Amygdala (tissue), 56 donors: Measurements from ENCODE around the gene ATG7.
"Not testable (repeated sequence)": the region's sequence is repeated elsewhere in the genome, so short reads cannot be mapped to it uniquely, and the experiment has no call there.

ENCODE experiments used
- DNase-seq, 56 donors: peaks; one replicate each; lab custom pipeline; 2025; lab: John Stamatoyannopoulos, UW

ATG7 gene

DNA sequence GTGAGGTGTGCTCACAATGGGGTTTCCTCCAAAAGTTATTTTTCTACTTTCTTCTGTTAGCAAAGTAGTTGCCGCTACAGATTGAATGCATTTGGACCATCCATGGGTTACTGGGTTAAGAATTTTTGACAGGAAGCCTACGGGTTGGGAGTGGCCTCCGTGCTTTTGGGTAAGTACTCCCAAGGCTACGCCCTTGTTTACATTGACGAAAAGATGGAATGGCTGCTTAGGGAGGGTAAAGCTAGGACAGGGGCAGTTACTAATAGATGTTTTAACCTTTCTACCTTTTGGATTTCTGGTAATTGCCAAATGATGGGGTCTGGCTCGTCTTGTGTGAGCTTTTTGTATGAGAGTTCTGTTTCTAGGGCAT is 20.4 kb upstream of the ATG7 start:
- no peak for DNase-seq

DNA sequence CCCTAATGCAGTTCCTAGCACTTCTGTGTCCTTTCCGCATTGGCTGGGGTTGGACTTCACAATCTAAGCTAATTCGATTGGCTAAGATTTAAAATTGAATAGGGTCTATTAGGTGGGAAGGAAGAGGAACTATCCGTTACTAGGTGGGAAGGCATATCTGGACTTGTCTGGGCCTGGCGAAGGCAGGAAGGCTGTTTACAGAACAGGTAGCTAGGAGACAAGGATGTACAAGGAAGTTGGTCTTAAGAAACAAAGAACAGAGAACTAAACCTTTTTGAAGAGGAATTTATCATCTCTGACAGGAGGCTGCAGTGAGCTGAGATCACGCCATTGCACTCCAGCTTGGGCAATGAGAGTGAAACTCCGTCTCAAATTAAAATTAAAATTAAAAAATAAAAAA is 17.3 kb upstream of the ATG7 start:
- DNase-seq, result no peak

DNA sequence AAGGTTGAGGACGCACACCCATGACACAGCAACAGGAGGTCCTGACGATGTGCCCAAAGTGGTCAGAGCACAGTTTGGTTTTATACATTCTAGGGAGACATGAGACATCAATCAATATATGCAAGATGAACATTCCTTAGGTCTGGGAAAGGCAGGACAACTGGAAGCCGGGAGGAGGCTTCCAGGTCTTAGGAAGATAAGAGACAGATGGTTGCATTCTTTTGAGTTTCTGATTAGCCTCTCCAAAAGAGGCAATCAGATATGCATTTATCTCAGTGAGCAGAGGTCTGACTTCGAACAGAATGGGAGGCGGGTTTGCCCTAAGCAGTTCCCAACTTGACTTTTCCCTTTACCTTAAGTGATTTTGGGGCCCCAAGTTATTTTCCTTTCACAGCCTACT is 16.7 kb upstream of the ATG7 start:
- not testable (repeated sequence) for DNase-seq

- DNase-seq, result no peak
Measured at GRCh38 chr3:11258958-11259357, 13.2 kb upstream of the ATG7 start.

- no peak for DNase-seq
Measured at GRCh38 chr3:11260460-11260859, 11.7 kb upstream of the ATG7 start.

DNA sequence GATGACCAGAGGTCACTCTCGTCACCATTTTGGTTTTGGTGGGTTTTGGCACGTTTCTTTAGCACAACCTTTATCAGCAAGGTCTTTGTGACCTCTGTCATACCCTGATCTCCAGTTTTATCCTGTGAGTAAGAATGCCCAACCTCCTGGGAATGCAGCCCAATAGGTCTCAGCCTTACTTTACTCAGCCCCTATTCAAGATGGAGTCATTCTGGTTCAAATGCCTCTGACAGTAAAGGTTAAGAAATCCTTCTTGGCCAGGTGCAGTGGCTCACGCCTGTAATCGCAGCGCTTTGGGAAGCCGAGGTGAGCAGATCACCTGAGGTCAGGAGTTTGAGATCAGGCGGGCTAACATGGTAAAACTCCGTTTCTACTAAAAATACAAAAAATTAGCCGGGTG is 3.2 kb upstream of the ATG7 start:
- no peak for DNase-seq

- DNase-seq, result no peak
Measured at GRCh38 chr3:11272906-11273574, 843 bp downstream of the ATG7 start.

DNA sequence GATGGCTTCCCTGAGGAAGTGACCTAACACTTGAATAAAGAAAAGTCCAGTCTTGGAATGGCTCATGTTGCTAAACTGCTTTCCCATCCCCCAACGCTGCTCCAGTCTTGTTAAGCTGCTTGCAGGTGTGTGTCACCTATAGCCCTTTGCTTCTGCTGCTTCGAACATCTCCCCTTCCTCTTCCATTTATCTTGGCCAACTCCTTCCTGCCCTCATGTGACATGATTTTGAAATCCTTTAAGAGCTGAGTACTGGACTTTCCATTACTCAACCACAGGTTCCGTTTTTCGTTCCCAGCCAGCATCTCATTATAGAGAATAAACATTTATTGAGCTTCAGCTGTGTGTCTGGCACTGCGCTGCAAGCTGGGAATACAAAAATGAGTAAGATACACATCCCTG is 1.7 kb downstream of the ATG7 start:
- DNase-seq, result peak in 2 of 56 donors; percentile 3 to 40

GRCh38 chr3:11274566-11275142 is 2.5 kb downstream of the ATG7 start:
- no peak for DNase-seq

DNA sequence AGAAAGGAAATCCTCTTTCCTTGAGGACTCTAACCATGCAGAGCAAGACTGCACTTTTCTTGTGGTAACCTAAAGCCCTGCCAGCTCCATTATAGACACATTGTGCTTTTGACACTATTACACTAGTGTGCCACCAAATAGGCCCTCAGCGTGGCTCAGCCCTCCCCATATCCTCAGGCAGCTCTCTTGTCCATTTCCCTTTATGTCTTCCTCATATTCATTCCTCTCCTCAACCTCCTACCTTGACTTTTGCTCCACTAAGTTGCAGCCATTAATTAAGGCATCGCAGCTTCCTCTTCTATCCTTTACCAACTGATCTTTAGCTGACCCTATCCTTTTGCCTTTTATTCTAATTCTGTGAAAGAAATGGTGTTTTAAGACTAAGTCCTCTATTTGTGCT is 3.7 kb downstream of the ATG7 start:
- no peak for DNase-seq

DNA sequence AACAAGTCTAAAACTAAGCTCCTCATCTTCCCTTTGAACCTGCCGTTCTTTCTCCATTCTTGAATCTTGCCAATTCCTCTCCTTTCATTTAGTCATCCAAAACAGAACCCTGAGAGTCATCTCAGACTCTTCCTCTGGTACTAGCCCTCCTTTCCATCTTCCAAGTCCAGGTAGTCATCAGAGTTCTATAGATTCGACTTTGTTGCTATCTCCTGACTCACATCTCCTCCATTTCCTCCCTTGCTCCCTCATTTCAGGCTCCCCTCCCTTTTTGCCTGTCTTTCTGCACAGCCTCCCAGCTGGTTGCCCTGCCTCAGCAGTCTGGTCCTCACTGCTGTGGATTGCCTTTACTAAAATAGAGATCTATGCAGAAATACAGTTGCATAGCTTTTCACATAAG is 4.7 kb downstream of the ATG7 start:
- DNase-seq, result no peak

- DNase-seq, result peak in 55 of 56 donors; percentile 7 to 93 (median 69)
Measured at GRCh38 chr3:11282250-11283138, 10.3 kb downstream of the ATG7 start.

GRCh38 chr3:11283139-11283475 is 10.9 kb downstream of the ATG7 start:
- DNase-seq, result no peak

DNA sequence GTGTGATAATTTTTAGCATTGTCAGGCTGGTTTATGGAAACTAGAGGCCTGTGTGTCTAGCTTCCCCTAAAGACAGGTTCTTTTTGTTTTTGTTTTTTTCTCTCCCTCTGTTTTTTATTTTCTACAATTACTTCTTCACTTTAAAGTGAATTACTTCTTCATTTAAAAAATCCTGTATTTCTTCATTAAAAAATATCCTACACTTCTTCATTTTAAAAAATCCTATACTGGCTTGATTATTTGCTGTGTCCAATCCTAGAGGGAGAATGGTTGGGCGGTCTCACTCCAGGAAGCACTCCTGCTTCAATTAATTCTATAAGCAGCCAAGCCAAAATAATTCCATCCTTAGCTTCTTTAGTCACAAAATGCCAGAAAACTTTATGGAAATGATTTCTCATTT is 11.8 kb downstream of the ATG7 start:
- DNase-seq, result no peak

DNA sequence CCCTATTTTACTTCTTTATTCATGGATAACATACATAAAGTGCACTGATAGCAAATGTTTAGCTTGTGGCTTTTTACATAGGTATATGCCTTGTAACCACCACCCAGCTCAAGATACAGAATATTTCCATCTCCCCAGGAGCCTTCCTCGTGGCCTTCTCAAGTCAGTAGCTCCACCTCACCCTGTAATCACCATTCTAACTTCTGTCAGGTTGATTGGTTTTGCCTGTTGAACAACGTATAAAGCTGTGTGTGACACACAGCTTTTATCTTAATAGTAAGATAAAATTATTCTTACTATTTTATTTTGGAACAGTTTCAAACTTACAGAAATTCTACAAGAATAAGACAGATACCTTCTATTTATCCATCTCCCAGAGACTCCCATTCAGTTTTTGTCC is 13.3 kb downstream of the ATG7 start:
- DNase-seq, result no peak

- no peak for DNase-seq
Measured at GRCh38 chr3:11287404-11287803, 15.2 kb downstream of the ATG7 start.

- DNase-seq, result no peak
Measured at GRCh38 chr3:11288021-11288491, 15.9 kb downstream of the ATG7 start.

DNA sequence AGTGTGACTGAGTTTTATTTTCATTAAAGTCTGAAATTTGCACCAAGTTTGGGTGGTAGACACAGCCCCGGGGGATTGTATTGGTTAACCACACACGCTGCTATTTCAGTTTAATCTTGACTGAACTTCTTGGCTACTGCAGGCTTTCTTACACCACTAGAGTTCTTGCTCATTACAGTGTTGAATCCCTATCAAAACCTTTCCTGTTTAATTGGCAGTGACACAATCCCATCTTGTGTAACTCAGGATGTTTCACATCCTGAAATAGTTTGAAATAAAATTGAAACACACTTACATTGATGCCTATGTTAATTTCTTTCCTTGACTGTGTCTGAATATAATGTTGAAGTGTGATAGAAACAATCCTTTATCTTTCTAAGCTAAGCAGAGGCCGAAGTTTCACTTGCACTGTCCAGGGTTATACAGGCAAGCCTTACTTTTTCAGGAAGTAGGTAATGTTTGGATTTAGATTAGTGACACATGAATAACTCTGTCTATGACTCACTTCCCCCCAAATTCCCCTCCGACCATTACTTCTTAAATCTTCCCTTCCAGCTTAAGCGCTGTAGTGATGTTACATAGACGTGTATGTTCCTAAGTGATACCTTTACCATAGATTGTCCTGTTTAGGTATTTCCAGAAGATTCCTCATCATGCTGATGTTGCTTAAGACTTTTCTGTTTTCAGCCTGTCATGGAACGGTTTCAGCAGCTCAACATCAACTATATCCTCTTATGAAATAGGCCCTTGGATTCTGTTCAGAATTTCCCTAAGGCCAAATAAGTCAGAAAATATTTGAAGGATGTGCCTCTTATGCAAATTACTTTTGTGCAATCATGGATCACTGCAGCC is 16.8 kb downstream of the ATG7 start:
- DNase-seq, result no peak

DNA sequence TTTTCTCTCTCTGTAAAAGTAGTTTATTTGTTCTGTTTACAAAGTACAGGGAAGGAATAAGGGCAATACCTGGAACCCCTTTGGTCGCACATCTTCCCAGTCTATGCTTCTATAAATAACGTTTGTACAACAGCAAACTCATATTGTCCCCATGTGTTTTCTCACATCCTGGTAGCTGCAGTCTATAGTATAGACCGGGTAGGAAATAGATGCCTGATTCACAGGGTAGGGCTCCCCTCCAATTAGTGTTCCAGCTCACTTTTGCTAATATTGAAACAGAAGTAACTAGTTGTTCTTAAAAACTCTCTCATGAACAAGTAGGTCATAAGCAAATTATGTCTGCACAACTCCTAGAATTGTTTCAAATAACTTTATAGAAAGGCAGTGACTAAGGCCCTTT is 17.7 kb downstream of the ATG7 start:
- no peak for DNase-seq

GRCh38 chr3:11290743-11291680 is 18.8 kb downstream of the ATG7 start:
- DNase-seq, result no peak
